Tibial nerve (tissue), 4 donors: Measurements from ENCODE around the gene CENPM. TPM values are rescaled to one million over a fixed set of nuclear protein-coding genes. Genes with fewer than 3 reads are reported as not detected.

Source experiments
- DNase-seq, 2 donors: peaks; one replicate each; pipeline ENCODE4 v3.0.0-alpha.2; 2019; ENCODE audit warnings: low spot score in 2 of 2
- H3K27ac ChIP-seq, 4 donors: fragments of 200-600 bp; sonication (generic) in 3 of 4; one replicate each; pipeline ENCODE4 v1.5.1; 2017 to 2019; ENCODE audit warnings: mild to moderate bottlenecking in 1 of 4
- H3K27me3 ChIP-seq, 2 donors: fragments of 200-600 bp; sonication (generic) in 1 of 2; one replicate each; pipeline versions ENCODE4 v1.5.1 to v1.6.0; 2017 to 2019
- H3K36me3 ChIP-seq, 3 donors: fragments of 200-600 bp; sonication (generic); one replicate each; pipeline ENCODE4 v1.5.1; 2018 to 2019
- H3K4me1 ChIP-seq, 4 donors: fragments of 200-600 bp; sonication (generic) in 3 of 4; one replicate each; pipeline ENCODE4 v1.5.1; 2017 to 2019
- H3K4me3 ChIP-seq, 4 donors: fragments of 200-600 bp; sonication (generic) in 3 of 4; one replicate each; pipeline ENCODE4 v1.5.1; 2017 to 2019; ENCODE audit warnings: mild to moderate bottlenecking in 1 of 4, moderate library complexity in 1 of 4
- H3K9me3 ChIP-seq, 4 donors: fragments of 200-600 bp; sonication (generic) in 3 of 4; one replicate each; pipeline ENCODE4 v1.5.1; 2017 to 2019
- EP300 ChIP-seq, 2 donors: sonication (generic); formaldehyde crosslinking; IDR thresholded peaks; one replicate each; pipeline ENCODE4 v1.6.1; 2017; ENCODE audit warnings: antibody characterized with exemption in 2 of 2, mild to moderate bottlenecking in 1 of 2
- POLR2A ChIP-seq, 2 donors: fragments of 450-650 bp; IDR thresholded peaks; one replicate each; pipeline ENCODE4 v1.6.1; 2017; ENCODE audit warnings: antibody characterized with exemption in 2 of 2, mild to moderate bottlenecking in 2 of 2, moderate library complexity in 2 of 2
- WGBS, 2 donors: methylation state at CpG; one replicate each; pipeline ENCODE4 v1.1.5; 2018; 5-methylcytosine and 5-hydroxymethylcytosine counted together
- total RNA-seq, 4 donors: library from RNA; depleted of rRNA; stranded (reverse); fragments of >200 nt; gene quantifications; one replicate each; pipeline ENCODE4 v1.1.0, GENCODE V29; 2016
- TF ChIP-seq, protein P1 (sequence below), 5 experiments: fragments of 200-600 bp in 3 of 5; fragments of 450-650 bp in 2 of 5; sonication (generic) in 3 of 5; IDR thresholded peaks; one replicate each; pipeline ENCODE4 v1.5.1; 2016 to 2019; ENCODE audit warnings: antibody characterized with exemption in 5 of 5, mild to moderate bottlenecking in 3 of 5, moderate library complexity in 2 of 5

Gene CENPM
- total RNA-seq, 4 donors from 2014 or later: 5.0 to 5.1 TPM; not detected in 2

DNA sequence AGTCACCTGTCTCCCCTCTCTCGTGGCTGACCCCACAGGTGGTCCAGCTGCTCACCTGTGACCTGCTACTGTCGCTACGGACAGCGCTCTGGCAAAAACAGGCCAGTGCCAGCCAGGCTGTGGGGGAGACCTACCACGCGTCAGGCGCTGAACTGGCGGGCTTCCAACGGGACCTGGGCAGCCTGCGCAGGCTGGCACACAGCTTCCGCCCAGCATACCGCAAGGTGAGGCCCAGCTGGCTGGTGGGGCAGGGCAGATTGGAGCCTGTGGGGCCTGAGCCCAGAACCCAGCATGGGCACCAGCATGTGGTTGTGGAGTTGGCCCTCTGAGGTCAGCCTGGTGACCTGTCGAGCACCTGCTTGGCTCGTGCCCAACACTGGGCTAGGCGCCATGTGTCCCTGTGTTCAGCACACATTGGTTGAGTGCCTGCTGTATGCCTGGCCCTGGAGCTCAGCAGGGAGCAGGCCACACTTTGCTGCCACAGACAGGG lies 44.0 kb downstream of the CENPM start:
- peaks cover 7 to 100% (median 20%) of the 10 kb centered on the region in 3 donors for H3K36me3 ChIP-seq
- no peaks in the 10 kb centered on the region for H3K9me3 ChIP-seq
- WGBS, 2 donors: 92 to 95% methylated on average over 10 to 13 of the region's 15 CpGs
- H3K27me3 ChIP-seq: no peaks in the 10 kb centered on the region
- H3K27ac ChIP-seq: no peak overlapping the region
- TF ChIP-seq POLR2A (IDR thresholded peaks at IDR 0.05) (no peak), EP300 (IDR thresholded peaks at IDR 0.05) (no peak)
- TF ChIP-seq, protein P1, sequence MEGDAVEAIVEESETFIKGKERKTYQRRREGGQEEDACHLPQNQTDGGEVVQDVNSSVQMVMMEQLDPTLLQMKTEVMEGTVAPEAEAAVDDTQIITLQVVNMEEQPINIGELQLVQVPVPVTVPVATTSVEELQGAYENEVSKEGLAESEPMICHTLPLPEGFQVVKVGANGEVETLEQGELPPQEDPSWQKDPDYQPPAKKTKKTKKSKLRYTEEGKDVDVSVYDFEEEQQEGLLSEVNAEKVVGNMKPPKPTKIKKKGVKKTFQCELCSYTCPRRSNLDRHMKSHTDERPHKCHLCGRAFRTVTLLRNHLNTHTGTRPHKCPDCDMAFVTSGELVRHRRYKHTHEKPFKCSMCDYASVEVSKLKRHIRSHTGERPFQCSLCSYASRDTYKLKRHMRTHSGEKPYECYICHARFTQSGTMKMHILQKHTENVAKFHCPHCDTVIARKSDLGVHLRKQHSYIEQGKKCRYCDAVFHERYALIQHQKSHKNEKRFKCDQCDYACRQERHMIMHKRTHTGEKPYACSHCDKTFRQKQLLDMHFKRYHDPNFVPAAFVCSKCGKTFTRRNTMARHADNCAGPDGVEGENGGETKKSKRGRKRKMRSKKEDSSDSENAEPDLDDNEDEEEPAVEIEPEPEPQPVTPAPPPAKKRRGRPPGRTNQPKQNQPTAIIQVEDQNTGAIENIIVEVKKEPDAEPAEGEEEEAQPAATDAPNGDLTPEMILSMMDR (IDR thresholded peaks at IDR 0.05): no peak
- H3K4me1 ChIP-seq: peaks cover 0 to 8% (median 0%) of the 10 kb centered on the region in 4 donors
- H3K4me3 ChIP-seq: no peak overlapping the region
- no peak for DNase-seq

DNA sequence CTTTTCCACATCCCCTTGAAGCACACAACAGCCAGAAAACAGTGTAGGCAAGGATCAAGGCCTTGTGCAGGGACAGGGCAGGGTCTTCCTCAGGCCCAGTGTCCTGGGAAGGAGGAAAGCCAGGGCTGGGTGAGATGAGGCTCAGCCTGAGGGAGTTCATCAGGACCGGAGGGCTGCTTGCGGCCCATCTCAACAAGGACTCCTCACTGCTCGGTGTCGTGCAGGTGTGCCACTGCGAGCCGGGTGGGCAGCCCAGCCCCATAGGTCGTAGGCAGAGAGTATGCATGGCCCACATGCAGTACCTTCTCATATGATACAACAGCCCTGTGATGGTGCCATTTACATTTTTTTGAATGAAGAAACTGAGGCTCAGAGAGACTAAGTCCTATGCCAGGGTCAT lies 44.9 kb downstream of the CENPM start:
- Histone ChIP-seq H3K4me3 (no peak overlapping the region), H3K9me3 (no peaks in the 10 kb centered on the region), H3K36me3 (peaks cover 7 to 100% (median 20%) of the 10 kb centered on the region in 3 donors), H3K4me1 (peaks cover 0 to 8% (median 0%) of the 10 kb centered on the region in 4 donors), H3K27me3 (no peaks in the 10 kb centered on the region), H3K27ac (no peak overlapping the region)
- WGBS, 2 donors: 90 to 93% methylated on average over 7 of the region's 7 CpGs
- no peak for TF ChIP-seq POLR2A (IDR thresholded peaks at IDR 0.05)
- TF ChIP-seq, protein P1 (IDR thresholded peaks at IDR 0.05): no peak
- TF ChIP-seq EP300 (IDR thresholded peaks at IDR 0.05): no peak
- DNase-seq: no peak

DNA sequence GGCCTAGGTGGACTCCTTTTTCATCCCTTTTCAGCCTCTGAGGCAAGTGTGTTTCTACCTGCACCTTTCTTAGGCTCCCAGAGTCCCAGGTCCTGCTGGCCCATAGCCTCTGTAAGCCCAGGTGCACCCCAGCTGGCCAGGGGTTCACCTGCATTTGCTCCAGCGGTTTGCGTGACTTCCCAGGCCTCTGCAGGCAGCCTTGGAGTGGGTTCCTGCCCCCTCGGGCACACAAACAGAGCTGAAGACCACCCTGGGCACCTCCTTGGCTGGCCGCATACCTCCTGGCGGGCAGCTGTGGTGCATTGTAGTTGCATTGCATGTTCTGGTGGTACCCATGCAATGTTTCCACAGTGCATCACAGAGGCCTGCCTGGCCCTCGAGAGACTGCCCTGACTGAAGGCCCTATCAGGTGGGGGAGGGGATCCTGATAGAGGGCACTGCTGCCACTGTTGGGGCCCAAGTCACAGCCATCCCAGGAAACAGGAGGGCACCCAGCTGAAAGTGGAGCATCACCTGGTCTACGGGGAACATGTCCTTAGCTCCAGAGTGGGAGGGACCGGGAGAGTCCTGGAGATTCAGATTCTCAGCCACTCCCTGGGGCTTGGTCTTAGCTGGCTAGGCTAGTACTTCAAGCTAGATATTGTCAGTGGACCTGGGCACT lies 46.2 kb downstream of the CENPM start:
- Histone ChIP-seq H3K27me3 (no peaks in the 10 kb centered on the region), H3K9me3 (no peaks in the 10 kb centered on the region), H3K36me3 (peaks cover 7 to 100% (median 20%) of the 10 kb centered on the region in 3 donors), H3K4me3 (no peak overlapping the region), H3K27ac (no peak overlapping the region), H3K4me1 (peaks cover 0 to 8% (median 0%) of the 10 kb centered on the region in 4 donors)
- 85 to 95% methylated on average over 4 to 8 of the region's 8 CpGs for WGBS, 2 donors
- DNase-seq: no peak
- no peak for TF ChIP-seq POLR2A (IDR thresholded peaks at IDR 0.05)
- TF ChIP-seq EP300 (IDR thresholded peaks at IDR 0.05): no peak
- TF ChIP-seq, protein P1 (IDR thresholded peaks at IDR 0.05): no peak

DNA sequence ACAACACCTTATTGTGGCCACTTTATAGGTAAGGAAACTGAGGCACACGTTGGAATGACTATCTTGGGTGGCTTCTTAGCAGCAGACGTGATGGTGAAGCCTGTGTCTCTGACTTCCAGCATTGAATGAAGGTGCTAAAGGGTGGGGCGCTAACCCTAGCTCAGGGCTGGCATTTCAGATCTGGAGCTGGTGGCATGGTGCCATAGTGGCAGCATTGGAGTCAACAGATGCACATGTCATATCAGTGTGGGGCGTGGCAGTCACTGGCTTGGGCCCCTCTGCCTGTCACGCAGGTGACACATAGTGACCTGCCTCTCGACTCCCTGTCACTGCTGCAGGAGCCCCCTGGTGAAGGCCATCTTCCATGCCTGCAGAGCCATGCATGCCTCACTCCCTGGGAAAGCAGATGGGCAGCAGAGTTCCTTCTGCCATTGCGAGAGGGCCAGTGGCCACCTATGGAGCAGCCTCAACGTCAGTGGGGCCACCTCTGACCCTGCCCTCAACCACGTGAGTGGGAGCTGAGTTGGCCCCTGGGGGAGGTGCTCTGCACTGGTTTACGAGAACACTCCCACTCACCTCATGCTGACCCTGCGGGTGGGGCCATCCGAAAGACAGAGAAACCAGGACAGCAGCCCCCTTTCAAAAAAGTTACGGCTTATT lies 46.8 kb downstream of the CENPM start:
- peaks cover 7 to 100% (median 17%) of the 10 kb centered on the region in 3 donors for H3K36me3 ChIP-seq
- DNase-seq: no peak
- H3K4me1 ChIP-seq: peaks cover 0 to 8% (median 0%) of the 10 kb centered on the region in 4 donors
- H3K9me3 ChIP-seq: no peaks in the 10 kb centered on the region
- H3K27ac ChIP-seq: no peak overlapping the region
- WGBS, 2 donors: 72 to 78% methylated on average over 11 to 13 of the region's 13 CpGs
- H3K4me3 ChIP-seq: no peak overlapping the region
- no peaks in the 10 kb centered on the region for H3K27me3 ChIP-seq
- TF ChIP-seq EP300 (IDR thresholded peaks at IDR 0.05): no peak
- TF ChIP-seq, protein P1 (IDR thresholded peaks at IDR 0.05): no peak
- no peak for TF ChIP-seq POLR2A (IDR thresholded peaks at IDR 0.05)

DNA sequence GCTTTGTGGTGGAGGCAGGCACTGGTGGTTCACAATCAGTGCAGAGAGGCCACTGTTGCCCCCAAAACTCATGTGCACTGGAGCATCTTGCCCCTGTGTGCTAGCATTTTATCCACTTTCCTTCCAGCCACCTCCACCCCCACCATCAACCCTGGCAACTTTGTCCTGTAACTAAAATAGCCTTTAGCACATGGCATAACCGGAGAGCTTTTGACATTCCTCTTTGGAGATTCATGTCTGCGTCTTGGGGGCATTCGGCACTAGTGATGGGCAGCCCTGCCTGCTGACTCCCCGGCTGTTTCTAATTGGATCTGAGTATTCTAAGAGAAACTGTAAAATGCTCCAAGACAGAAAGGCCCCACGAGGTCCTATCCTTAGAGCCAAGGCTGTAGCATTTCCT lies 47.8 kb downstream of the CENPM start:
- no peaks in the 10 kb centered on the region for H3K9me3 ChIP-seq
- no peak overlapping the region for H3K4me3 ChIP-seq
- H3K27me3 ChIP-seq: no peaks in the 10 kb centered on the region
- H3K36me3 ChIP-seq: peaks cover 9 to 100% (median 15%) of the 10 kb centered on the region in 3 donors
- peaks cover 0 to 8% (median 0%) of the 10 kb centered on the region in 4 donors for H3K4me1 ChIP-seq
- H3K27ac ChIP-seq: no peak overlapping the region
- TF ChIP-seq, protein P1 (IDR thresholded peaks at IDR 0.05): no peak
- no peak for TF ChIP-seq EP300 (IDR thresholded peaks at IDR 0.05)
- no peak for TF ChIP-seq POLR2A (IDR thresholded peaks at IDR 0.05)
- no peak for DNase-seq
- 78 to 90% methylated on average over 5 of the region's 5 CpGs for WGBS, 2 donors
